Measurements from ENCODE around the gene HDAC9. TPM values are rescaled to one million over a fixed set of nuclear protein-coding genes. Genes with fewer than 3 reads are reported as not detected.
A peak's percentile ranks its signal among the peaks of the same experiment; 100 is the strongest.

Gene HDAC9
- total and polyA plus RNA-seq, 8 donors, result 1.3 to 12.3 (median 3.5) TPM

DNA sequence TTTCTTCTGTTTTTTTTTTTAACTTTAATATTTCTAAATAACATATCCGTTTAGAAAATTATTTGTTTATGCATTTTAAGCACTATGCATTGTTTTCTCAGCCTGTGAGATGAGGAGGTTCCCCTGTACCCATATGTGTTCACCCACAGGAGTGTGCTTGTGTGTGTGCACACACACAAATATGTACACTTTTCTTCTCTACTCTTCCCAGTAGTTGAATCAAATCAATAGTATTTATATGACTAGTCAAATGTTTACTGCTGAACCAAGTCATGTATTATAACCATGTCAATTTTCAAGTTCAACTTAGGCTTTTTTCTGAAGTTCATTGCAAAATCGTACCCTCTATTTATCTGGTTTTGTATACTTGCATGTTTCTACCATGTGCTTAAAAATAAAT, 37.3 kb downstream of the HDAC9 start:
- TF ChIP-seq, protein P1, sequence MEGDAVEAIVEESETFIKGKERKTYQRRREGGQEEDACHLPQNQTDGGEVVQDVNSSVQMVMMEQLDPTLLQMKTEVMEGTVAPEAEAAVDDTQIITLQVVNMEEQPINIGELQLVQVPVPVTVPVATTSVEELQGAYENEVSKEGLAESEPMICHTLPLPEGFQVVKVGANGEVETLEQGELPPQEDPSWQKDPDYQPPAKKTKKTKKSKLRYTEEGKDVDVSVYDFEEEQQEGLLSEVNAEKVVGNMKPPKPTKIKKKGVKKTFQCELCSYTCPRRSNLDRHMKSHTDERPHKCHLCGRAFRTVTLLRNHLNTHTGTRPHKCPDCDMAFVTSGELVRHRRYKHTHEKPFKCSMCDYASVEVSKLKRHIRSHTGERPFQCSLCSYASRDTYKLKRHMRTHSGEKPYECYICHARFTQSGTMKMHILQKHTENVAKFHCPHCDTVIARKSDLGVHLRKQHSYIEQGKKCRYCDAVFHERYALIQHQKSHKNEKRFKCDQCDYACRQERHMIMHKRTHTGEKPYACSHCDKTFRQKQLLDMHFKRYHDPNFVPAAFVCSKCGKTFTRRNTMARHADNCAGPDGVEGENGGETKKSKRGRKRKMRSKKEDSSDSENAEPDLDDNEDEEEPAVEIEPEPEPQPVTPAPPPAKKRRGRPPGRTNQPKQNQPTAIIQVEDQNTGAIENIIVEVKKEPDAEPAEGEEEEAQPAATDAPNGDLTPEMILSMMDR (IDR thresholded peaks at IDR 0.05), result no peak
- intact Hi-C loops (cut with DNase I), result no loop called here
- no peak for DNase-seq
- Histone ChIP-seq H3K4me1 (no peaks in the 10 kb centered on the region), H3K27me3 (peaks cover 0 to 4% (median 0%) of the 10 kb centered on the region in 4 donors), H3K4me3 (no peak overlapping the region), H3K9me3 (no peaks in the 10 kb centered on the region), H3K36me3 (no peaks in the 10 kb centered on the region), H3K27ac (no peak overlapping the region)
- WGBS, 2 donors, result 39 to 44% methylated on average over 2 of the region's 2 CpGs
- no peak for FAIRE-seq
- ATAC-seq, result no peak

DNA sequence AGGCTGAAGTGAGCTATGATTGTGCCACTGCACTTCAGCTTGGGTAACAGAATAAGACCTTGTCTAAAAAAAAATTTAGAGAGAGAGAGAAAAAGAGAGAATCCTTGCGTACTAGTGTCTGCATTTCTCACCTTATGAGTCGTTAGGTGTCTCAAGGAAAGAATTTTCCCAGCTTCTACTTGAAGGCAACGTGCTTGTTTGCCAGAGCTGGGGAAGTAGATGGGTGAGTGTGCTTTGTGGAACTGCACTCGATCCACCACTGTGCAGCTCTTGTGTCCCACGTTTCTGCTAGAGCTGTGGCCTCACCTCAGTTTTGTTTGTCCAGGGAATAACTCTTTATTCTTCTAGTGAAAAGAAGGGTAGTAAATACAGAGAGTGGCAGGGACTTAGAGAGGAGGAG, 38.9 kb downstream of the HDAC9 start:
- Histone ChIP-seq H3K36me3 (no peaks in the 10 kb centered on the region), H3K4me1 (no peaks in the 10 kb centered on the region), H3K27ac (no peak overlapping the region), H3K4me3 (no peak overlapping the region), H3K27me3 (peaks cover 0 to 4% (median 0%) of the 10 kb centered on the region in 4 donors), H3K9me3 (no peaks in the 10 kb centered on the region)
- no peak for DNase-seq
- TF ChIP-seq, protein P1 (IDR thresholded peaks at IDR 0.05), result no peak
- 56 to 68% methylated on average over 5 of the region's 5 CpGs for WGBS, 2 donors
- no peak for ATAC-seq
- intact Hi-C loops (cut with DNase I), result no loop called here
- FAIRE-seq, result no peak

DNA sequence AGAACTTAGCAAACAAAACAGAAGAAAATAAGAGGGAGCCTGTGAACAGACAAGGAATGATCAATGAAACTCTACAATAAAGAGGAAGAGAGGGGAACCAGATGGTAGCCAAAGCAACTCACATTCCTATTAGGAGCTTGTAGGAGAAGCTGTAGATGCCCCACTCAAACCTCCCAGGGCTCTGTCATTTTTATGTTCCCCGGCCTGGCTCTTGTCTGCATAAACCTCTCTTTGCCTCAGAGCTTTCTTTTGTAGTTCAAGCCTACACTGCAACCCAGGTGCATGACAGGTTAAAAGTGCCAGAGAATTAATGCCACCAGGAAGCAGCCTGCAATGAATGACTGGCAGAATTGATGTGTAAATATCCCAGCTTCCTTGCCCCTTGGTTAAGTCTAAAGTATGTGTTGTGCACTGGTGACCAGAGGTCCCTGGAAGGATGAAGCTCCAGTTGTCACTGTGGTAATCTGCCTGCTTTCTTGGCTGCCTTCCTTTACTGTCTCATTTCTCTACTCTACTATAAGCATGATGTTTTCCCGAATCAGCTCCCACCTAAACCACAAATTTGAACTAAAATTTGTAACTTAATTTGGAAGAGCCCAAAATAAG, 40.4 kb downstream of the HDAC9 start:
- FAIRE-seq (peak; percentile 20), DNase-seq (no peak), ATAC-seq (no peak)
- no peak overlapping the region for H3K4me3 ChIP-seq
- WGBS, 2 donors, result 55 to 61% methylated on average over 2 of the region's 2 CpGs
- intact Hi-C loops (cut with DNase I), result no loop called here
- peaks cover 0 to 4% (median 0%) of the 10 kb centered on the region in 4 donors for H3K27me3 ChIP-seq
- H3K27ac ChIP-seq, result no peak overlapping the region
- H3K36me3 ChIP-seq, result no peaks in the 10 kb centered on the region
- H3K4me1 ChIP-seq, result peaks cover 0 to 5% (median 2%) of the 10 kb centered on the region in 3 donors
- TF ChIP-seq, protein P1 (IDR thresholded peaks at IDR 0.05), result no peak
- H3K9me3 ChIP-seq, result no peaks in the 10 kb centered on the region

DNA sequence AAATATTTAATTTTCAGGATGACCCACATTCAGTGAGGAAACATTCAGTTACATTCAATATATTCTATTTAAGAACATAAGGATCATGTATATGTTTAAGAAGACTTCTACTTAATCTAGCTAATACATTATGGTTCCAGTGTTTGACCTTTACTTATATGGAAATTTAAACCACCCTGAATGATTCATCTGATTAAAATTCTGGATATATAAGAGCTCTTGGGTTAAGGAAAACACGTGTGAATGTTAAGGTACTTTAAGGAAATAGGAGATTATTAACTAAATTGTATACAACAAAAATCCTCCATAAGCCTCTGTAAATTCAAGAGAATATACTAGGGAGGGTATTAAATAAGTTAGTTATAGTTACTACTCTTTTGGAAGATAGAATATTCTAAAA, 40.9 kb downstream of the HDAC9 start:
- ATAC-seq (no peak), FAIRE-seq (no peak), DNase-seq (no peak)
- no peaks in the 10 kb centered on the region for H3K9me3 ChIP-seq
- TF ChIP-seq, protein P1 (IDR thresholded peaks at IDR 0.05), result no peak
- no peaks in the 10 kb centered on the region for H3K36me3 ChIP-seq
- intact Hi-C loops (cut with DNase I), result no loop called here
- H3K27ac ChIP-seq, result no peak overlapping the region
- H3K4me3 ChIP-seq, result no peak overlapping the region
- WGBS, 2 donors, result 36 to 56% methylated on average over 1 of the region's 1 CpG
- peaks cover 0 to 4% (median 0%) of the 10 kb centered on the region in 4 donors for H3K27me3 ChIP-seq
- H3K4me1 ChIP-seq, result peaks cover 3 to 9% (median 8%) of the 10 kb centered on the region in 3 donors

DNA sequence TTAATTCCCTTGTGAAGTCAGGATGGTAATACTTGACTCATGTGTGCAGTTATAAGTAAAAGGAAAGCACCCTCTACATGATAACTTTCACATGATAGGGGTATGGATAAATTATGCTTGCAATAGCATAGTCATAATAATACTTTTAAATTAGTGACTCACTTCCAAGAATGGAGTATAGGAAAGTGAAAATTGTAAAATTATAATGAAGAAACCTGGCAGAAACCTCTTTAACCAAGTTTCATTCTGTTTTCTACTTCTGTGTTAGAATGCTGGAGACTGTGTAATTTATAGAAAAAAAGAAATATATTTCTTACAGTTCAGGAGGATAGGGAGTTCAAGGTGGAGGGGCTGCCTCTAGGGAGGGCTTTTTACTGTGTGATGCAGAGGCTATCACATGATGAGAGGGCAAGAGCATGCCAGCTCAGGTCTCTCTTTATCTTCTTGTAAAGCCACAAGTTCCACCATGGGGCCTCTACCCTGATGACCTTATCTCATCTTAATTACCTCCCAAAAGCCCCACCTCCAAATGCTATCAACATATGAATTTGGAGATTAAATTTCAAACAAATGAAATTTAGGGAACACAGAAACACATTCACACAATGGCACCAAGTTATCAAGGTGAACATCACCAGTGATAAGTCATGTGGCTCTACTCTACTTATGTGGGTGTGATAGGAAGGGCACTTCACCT, 43.2 kb downstream of the HDAC9 start:
- Histone ChIP-seq H3K27me3 (peaks cover 0 to 4% (median 0%) of the 10 kb centered on the region in 4 donors), H3K9me3 (no peaks in the 10 kb centered on the region), H3K4me1 (peaks cover 3 to 12% (median 8%) of the 10 kb centered on the region in 3 donors), H3K27ac (no peak overlapping the region), H3K4me3 (no peak overlapping the region), H3K36me3 (no peaks in the 10 kb centered on the region)
- TF ChIP-seq, protein P1 (IDR thresholded peaks at IDR 0.05), result no peak
- intact Hi-C loops (cut with DNase I), result no loop called here
- DNase-seq, result no peak
- no peak for FAIRE-seq
- ATAC-seq, result no peak

All from pancreas (tissue), 10 donors.